Neural progenitor cell (in vitro differentiated cells): ENCODE measurements around the gene SOS2.

Experiments
- CTCF ChIP-seq: fragments of 200-600 bp; sonication (generic); IDR thresholded peaks from 2 replicates; pipeline ENCODE4 v1.5.1; 2017; ENCODE audit warnings: antibody characterized with exemption, mild to moderate bottlenecking
- EZH2 ChIP-seq: fragments of 200-600 bp; sonication (generic); IDR thresholded peaks from 2 replicates; pipeline ENCODE4 v1.6.1; 2017; ENCODE audit warnings: antibody characterized with exemption, mild to moderate bottlenecking, moderate library complexity
- EZH2phosphoT487 ChIP-seq: fragments of 200-600 bp; sonication (generic); IDR thresholded peaks from 2 replicates; pipeline ENCODE4 v1.6.1; 2017; ENCODE audit warnings: antibody characterized with exemption

DNA sequence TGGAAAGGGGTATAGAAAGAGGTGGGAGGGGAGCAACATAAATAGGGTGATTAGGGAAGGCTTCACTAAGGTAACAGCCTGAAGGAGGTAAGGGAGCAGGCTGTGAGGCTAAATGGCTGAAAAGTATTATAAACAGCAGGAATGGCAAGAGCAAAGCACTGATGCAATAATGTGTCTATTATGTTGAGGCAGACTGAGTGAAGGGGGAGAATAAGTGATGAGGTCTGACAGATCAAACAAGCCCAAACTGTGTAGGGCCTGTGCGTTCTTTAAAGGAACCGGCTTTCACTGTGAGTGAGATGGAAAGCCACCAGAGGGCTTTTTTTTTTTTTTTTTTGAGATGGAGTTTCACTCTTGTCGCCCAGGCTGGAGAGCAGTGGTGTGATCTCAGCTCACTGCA is 108.3 kb downstream of the SOS2 start:
- no peak for TF ChIP-seq CTCF
- TF ChIP-seq EZH2 = no peak
- no peak for TF ChIP-seq EZH2phosphoT487
